HG03066 (cell line): ENCODE data around the gene WDR75.

Experiments used
- ATAC-seq: cut with Tn5 transposase; IDR thresholded peaks from one replicate; pipeline ENCODE4 v1.9.1; 2021; ENCODE audit warnings: low read depth; ENCODE audit not compliant: unreplicated experiment

Gene WDR75

DNA sequence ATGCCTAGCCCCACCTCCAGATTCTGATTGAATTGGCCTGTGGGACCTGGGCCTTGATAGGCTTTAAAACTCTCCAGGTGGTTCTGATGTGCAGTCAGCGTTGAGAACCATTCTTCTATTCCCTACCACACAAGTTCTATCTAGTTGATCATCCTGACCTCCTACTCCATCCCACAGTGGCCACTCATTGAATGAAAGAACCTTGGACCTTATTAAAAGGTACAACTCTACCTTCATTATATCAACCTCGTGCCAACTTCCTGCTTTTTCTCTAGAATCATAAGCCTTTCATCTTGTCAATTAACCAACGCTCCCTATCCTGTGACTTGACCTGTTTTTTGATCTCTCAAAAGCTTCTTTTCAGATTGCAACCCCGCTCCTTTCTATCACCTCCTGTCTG is 83.5 kb downstream of the WDR75 start:
- ATAC-seq = no peak
